HPDE6-E6E7 (cell line): ENCODE results near the gene PLD3.
"Not testable (repeated sequence)": the region's sequence is repeated elsewhere in the genome, so short reads cannot be mapped to it uniquely, and the experiment has no call there.

Experiments
- DNase-seq: peaks from one replicate; pipeline ENCODE4 v3.0.0; 2011; ENCODE audit warnings: missing footprints; ENCODE audit errors: extremely low spot score

Gene PLD3

GRCh38 chr19:40365010-40365409 lies 16.5 kb downstream of the PLD3 start:
- no peak for DNase-seq

DNA sequence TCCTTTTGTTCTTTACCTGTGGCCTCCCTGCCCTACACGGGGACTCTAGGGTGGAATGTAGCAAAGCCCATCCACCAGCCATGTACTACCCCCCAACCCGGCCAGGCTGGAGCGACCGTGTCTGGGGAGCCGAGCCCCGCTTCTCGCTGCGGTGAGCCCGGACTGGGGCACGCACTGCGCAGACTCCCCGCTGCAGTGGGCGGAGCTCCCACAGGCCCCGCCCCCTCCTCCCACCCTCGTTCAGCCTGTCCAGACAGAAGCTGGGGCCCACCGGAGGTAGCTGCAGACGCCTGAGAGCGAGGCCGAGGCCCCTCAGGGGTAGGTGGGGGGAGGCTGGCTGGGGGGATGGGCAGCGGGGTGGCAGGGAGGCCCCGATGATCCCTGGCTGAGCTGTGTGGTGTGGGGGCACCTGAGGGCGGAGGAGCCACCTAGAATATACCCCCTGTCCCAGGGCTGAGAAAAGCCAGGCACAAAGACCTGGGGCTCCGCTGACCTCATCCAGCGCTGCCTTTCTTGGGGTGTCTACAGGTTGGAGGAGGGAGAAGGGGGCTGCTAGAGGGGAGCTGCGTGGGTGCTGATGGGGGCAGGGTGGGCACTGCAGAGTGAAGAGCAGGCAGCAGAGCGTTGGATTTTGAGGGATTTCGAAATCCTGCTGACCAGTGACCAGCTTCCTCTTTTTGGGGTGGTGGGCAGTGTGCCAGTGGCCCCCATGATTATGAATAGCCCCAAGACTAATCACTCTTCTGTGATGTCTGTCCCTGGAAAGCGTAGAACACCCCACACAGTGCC lies 17.3 kb downstream of the PLD3 start:
- DNase-seq, result peak; percentile 94

DNA sequence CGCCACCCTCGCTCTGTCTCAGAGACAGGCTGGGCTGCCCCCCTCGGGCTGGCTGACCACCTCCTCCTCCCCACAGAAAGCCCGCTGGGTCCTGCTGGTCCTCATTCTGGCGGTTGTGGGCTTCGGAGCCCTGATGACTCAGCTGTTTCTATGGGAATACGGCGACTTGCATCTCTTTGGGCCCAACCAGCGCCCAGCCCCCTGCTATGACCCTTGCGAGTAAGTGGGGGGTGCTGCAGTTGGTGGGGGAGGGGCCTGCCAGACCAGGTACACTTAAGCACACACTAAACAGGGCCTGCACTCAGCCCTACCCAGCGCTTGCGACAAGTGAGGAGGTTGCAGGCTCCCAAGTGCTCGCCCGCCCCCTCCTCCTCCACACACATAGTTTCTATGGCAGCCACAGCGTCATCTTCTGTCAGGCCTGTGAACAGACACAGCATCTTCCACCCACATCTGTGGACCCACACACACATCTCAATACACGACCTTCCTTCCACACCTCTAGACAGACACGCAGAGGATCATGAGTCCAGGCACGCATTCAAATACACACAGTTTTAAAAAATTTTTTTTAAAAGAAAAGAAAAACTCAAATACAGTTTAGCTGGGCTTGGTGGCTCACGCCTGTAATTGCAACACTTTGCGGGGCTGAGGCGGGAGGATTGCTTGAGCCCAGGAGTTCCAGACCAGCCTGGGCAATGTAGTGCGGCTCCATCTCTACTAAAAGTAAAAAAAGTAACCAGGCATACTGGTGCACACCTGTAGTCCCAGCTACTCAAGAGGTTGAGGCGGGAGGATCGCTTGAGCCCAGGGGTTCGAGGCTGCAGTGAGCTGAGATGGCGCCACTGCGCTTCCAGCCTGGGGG lies 18.4 kb downstream of the PLD3 start:
- no peak for DNase-seq

GRCh38 chr19:40367577-40368434 lies 19.3 kb downstream of the PLD3 start:
- DNase-seq, result no peak

- no peak for DNase-seq
Observed at GRCh38 chr19:40369797-40370196, 21.3 kb downstream of the PLD3 start.

DNA sequence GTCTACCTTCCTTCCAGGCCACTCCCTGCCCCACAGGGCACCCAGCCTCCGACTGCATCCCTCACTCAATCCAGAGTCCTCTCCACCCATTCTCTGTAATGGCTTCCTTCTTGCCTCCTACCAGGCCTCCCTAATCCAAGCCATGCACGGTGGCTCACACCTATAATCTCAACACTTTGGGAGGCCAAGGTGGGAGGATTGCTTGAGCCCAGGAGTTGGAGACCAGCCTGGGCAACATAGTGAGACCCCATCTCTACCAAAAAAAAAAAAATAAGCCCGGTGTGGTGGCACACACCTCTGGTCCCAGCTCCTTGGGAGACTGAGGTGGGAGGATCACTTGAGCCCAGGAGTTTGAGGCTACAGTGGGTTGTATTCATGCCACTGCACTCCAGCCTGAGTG lies 21.8 kb downstream of the PLD3 start:
- not testable (repeated sequence) for DNase-seq

DNA sequence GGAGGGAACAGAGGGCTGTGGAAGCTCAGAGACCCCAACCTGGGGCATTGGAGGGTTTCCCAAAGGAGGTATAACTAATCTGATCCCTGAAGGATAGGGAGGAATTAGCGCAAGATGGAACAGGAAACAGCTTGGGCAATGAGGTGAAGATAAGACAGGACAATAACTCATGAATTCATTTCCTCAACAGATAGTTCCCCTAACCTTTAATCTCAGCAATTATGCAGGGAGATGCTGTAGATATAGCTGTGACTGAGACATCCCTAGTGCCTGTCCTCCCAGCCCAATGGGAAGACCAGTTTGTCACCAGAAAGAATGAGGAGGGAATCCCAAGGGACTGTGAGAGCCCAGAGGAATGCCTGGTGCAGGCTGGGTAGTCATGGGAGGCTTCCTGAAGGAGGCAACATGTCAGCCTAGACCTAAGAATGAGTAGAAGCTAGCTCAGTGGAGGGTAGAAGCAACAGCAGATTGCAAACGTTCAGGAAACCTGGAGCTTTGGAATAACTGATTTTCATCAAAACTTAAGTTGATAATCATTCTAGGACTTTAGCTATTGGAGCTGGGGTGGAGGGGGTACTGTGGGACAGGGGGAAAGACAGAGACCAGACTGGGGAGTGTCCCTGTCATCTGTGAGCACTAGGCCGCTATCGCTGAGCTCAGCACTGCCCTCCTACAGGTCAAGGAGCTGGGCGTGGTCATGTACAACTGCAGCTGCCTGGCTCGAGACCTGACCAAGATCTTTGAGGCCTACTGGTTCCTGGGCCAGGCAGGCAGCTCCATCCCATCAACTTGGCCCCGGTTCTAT lies 22.7 kb downstream of the PLD3 start:
- no peak for DNase-seq

DNA sequence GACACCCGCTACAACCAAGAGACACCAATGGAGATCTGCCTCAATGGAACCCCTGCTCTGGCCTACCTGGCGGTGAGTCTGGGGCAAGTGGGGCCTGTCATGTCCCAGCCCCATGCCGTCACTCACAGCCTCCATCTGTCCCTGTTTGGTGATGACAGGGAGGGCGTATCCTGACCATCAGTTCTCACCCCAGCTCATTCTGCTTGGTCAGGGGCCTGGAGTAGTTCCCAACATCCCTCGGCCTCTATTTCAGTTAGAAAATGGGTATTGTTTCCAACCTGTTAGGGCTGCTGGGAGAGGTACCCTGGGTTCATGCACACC lies 23.3 kb downstream of the PLD3 start:
- DNase-seq, result no peak

- no peak for DNase-seq
Observed at GRCh38 chr19:40374084-40374483, 25.6 kb downstream of the PLD3 start.

GRCh38 chr19:40376286-40376862 lies 27.9 kb downstream of the PLD3 start:
- no peak for DNase-seq

- DNase-seq, result no peak
Observed at GRCh38 chr19:40377876-40378385, 29.4 kb downstream of the PLD3 start.

GRCh38 chr19:40378509-40378908 lies 30.0 kb downstream of the PLD3 start:
- no peak for DNase-seq

- no peak for DNase-seq
Observed at GRCh38 chr19:40379446-40380198, 31.1 kb downstream of the PLD3 start.

DNA sequence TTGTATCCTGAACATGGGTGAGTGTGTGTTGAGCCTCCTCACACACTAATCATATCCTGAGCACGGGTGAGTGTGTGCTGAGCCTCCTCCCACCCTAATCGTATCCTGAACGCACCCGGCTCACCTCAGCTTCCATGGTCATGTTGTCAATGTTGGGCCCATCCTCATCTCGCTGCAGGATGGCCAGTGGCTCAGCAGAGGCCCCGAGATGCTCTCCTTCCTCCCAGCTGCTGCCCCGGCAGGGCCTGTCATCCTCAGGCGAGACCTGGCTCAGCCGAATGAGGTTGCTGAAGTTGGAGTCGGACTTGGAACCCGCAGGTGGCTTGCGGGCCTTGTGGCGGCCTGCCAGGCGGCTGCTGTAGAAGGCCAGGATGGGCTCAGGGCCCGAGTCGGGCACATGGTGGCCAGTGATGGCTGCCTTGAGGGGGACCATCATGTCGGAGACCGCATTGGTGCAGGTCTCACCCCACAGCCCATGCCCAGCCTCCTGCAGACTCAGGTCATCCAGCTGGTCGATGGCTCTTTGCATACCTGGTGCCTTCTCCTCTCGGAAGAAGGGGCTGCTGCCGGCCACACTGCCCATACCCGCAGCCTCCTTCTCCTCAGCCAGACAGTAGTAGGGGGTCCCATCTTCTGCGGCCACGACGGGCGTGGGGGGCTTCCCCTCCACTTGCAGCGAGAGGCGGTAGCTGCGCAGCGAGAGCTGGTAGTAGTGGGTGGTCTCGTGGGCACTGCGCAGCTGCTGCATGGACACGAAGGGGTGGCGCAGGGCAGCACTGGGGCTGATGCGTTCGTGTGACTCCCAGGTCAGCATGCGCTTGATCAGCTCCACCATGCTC lies 31.9 kb downstream of the PLD3 start:
- DNase-seq, result no peak

GRCh38 chr19:40381321-40381720 lies 32.8 kb downstream of the PLD3 start:
- no peak for DNase-seq

DNA sequence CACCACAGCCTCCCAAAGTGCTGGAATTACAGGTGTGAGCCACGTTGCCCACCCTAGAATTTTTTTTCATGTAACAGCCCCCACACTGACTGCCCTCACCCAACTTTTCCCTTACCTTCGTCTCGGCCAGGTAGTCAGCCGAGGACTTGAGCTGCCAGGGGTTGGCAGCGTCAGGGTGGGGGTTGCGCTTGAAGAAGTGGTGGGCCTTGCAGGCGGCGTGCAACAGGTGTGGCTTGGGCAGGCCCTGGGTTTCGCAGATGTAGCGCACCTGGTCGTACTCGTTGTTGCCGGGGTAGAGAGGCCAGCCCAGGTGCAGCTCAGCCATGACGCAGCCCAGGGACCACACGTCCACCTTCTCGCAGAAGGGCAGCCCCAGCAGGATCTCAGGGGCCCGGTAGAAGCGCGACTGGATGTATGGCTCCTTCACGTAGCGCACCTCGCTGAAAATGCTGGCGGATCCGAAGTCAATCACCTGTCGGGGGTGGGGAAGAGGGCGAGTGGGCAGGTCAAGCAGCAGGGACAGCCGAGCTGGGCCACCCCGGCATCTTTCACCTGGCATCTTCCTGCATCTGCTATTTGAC lies 35.3 kb downstream of the PLD3 start:
- DNase-seq, result no peak

DNA sequence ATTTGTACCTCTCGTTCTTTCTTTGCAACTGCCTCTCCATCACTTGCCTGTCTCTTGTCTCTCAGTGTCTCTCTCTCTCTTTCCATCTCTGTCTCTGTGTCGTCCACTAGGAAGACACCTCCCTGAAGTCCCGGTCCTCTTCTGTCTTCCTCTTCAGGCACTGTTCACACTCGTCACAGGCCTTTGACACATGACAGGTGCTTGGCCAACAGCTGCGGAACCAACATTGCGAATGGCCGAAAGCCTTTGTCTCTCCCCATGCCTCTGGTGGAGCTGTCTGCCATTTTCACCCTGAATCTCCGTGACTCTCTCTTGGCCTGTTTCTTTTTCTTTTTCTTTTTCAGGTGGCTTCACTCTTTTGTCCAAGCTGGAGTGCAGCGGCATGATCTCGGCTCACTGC lies 38.7 kb downstream of the PLD3 start:
- no peak for DNase-seq

DNA sequence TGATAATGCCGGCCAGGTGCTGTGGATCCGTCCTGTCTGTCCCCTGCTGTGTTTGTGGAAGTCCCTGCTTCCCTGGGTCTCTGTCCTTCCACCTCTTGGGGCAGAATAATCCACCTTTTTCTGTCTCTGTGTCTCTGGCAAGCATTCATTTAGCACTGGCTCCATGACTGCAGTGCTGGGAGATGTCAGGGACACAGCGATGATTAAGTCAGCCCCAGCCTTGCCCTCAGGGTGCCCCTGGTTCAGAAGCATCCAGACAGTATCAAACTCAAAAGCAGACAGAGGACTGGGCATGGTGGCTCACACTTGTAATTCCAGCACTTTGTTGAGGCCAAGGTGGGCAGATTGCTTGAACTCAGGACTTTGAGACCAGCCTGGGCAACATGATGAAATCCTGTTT lies 40.0 kb downstream of the PLD3 start:
- no peak for DNase-seq
